Body of pancreas (tissue), 4 donors: ENCODE results near the gene OTOP1.
"Not testable (repeated sequence)": the region's sequence is repeated elsewhere in the genome, so short reads cannot be mapped to it uniquely, and the experiment has no call there.

ENCODE experiments used
- POLR2A ChIP-seq, 3 donors: fragments of 450-650 bp; IDR thresholded peaks; one replicate each; pipeline ENCODE4 v1.6.1; 2016; ENCODE audit warnings: antibody characterized with exemption in 3 of 3, mild to moderate bottlenecking in 2 of 3
- TF ChIP-seq, protein P1 (sequence below), 7 experiments: fragments of 450-650 bp in 4 of 7; fragments of 200-600 bp in 3 of 7; sonication (generic) in 3 of 7; IDR thresholded peaks; one replicate each; pipeline ENCODE4 v1.5.1; 2016 to 2019; ENCODE audit warnings: antibody characterized with exemption in 7 of 7

DNA sequence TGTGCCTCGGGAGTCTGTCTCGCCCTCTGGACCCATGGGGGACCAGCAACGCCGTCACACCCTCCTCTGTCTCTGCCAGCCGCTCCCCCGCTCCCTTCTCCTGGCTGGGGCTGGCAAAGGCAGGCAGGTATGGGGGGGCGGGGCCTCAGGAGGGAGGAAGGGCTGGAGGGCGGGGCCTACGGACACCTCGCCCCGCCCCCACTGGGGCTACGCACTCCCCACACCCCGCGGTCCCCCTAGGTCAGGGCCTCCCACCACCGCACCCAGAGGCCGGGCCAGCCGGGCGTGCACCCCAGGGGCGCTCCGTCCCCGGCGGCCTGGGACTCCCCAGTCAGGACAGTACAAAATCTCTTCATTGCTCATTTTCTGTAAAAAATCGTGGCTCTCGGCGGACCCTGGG, 84.0 kb downstream of the OTOP1 start:
- TF ChIP-seq, protein P1, sequence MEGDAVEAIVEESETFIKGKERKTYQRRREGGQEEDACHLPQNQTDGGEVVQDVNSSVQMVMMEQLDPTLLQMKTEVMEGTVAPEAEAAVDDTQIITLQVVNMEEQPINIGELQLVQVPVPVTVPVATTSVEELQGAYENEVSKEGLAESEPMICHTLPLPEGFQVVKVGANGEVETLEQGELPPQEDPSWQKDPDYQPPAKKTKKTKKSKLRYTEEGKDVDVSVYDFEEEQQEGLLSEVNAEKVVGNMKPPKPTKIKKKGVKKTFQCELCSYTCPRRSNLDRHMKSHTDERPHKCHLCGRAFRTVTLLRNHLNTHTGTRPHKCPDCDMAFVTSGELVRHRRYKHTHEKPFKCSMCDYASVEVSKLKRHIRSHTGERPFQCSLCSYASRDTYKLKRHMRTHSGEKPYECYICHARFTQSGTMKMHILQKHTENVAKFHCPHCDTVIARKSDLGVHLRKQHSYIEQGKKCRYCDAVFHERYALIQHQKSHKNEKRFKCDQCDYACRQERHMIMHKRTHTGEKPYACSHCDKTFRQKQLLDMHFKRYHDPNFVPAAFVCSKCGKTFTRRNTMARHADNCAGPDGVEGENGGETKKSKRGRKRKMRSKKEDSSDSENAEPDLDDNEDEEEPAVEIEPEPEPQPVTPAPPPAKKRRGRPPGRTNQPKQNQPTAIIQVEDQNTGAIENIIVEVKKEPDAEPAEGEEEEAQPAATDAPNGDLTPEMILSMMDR (IDR thresholded peaks at IDR 0.05): not testable (repeated sequence)
- not testable (repeated sequence) for TF ChIP-seq POLR2A (IDR thresholded peaks at IDR 0.05)
